ENCODE measurements around the gene NOS2.
"Not testable (repeated sequence)": the region's sequence is repeated elsewhere in the genome, so short reads cannot be mapped to it uniquely, and the experiment has no call there.

The NOS2 gene

GRCh38 chr17:27754549-27754948 lies 45.8 kb downstream of the NOS2 start:
- no peak for ATAC-seq
- no peak for DNase-seq

GRCh38 chr17:27753726-27754125 lies 46.6 kb downstream of the NOS2 start:
- ATAC-seq, DNase-seq: not testable (repeated sequence)

- peak; percentile 41 for ATAC-seq
- not testable (repeated sequence) for DNase-seq
These were observed 47.3 kb downstream of the NOS2 start for GRCh38 chr17:27752831-27753619.

GRCh38 chr17:27751622-27752490 lies 48.5 kb downstream of the NOS2 start:
- DNase-seq (no peak), ATAC-seq (no peak)

- ATAC-seq (no peak), DNase-seq (no peak)
These were observed 49.2 kb downstream of the NOS2 start for GRCh38 chr17:27751166-27751565.

- not testable (repeated sequence) for ATAC-seq, DNase-seq
These were observed 50.7 kb downstream of the NOS2 start for GRCh38 chr17:27749562-27750150.

- ATAC-seq: no peak
- DNase-seq: no peak
These were observed 51.9 kb downstream of the NOS2 start for GRCh38 chr17:27748360-27748825.

- ATAC-seq: no peak
- DNase-seq: no peak
These were observed 52.6 kb downstream of the NOS2 start for GRCh38 chr17:27747462-27748359.

- DNase-seq (no peak), ATAC-seq (no peak)
These were observed 53.4 kb downstream of the NOS2 start for GRCh38 chr17:27746881-27747280.

GRCh38 chr17:27746320-27746719 lies 54.0 kb downstream of the NOS2 start:
- DNase-seq, ATAC-seq: not testable (repeated sequence)

GRCh38 chr17:27745207-27745830 lies 55.0 kb downstream of the NOS2 start:
- not testable (repeated sequence) for DNase-seq, ATAC-seq

GRCh38 chr17:27743281-27743885 lies 56.9 kb downstream of the NOS2 start:
- DNase-seq (no peak), ATAC-seq (no peak)

GRCh38 chr17:27741971-27742575 lies 58.3 kb downstream of the NOS2 start:
- DNase-seq: no peak
- no peak for ATAC-seq

GRCh38 chr17:27741361-27741861 lies 58.9 kb downstream of the NOS2 start:
- DNase-seq (no peak), ATAC-seq (no peak)

- not testable (repeated sequence) for DNase-seq
These were observed 59.8 kb downstream of the NOS2 start for GRCh38 chr17:27740541-27740940.

GRCh38 chr17:27733773-27734172 lies 66.6 kb downstream of the NOS2 start:
- DNase-seq (no peak), ATAC-seq (no peak)

More at GRCh38 chr17:27740541-27740940, 59.8 kb downstream of the NOS2 start:
- not testable (repeated sequence) for ATAC-seq

- DNase-seq, ATAC-seq: not testable (repeated sequence)
These were observed 67.6 kb downstream of the NOS2 start for GRCh38 chr17:27732746-27733145.

- ATAC-seq, DNase-seq: not testable (repeated sequence)
These were observed 74.3 kb downstream of the NOS2 start for GRCh38 chr17:27725982-27726381.

GRCh38 chr17:27721797-27722196 lies 78.5 kb downstream of the NOS2 start:
- no peak for DNase-seq

More at GRCh38 chr17:27721797-27722196, 78.5 kb downstream of the NOS2 start:
- ATAC-seq: no peak

Data from stimulated activated naive CD8-positive, alpha-beta T cell treated with anti-CD3 and anti-CD28 coated beads, Interleukin-15, Interleukin-2, amounts not matched to agents 100 U/mL and 50 U/mL, for 24 hours (primary cell).